Neural progenitor cell (in vitro differentiated cells): ENCODE measurements around the gene PHACTR1.

ENCODE experiments used
- EZH2phosphoT487 ChIP-seq: fragments of 200-600 bp; sonication (generic); IDR thresholded peaks from 2 replicates; pipeline ENCODE4 v1.6.1; 2017; ENCODE audit warnings: antibody characterized with exemption
- TF ChIP-seq, protein P1 (sequence below): fragments of 200-600 bp; sonication (generic); IDR thresholded peaks from 2 replicates; pipeline ENCODE4 v1.5.1; 2017; ENCODE audit warnings: antibody characterized with exemption, mild to moderate bottlenecking

DNA sequence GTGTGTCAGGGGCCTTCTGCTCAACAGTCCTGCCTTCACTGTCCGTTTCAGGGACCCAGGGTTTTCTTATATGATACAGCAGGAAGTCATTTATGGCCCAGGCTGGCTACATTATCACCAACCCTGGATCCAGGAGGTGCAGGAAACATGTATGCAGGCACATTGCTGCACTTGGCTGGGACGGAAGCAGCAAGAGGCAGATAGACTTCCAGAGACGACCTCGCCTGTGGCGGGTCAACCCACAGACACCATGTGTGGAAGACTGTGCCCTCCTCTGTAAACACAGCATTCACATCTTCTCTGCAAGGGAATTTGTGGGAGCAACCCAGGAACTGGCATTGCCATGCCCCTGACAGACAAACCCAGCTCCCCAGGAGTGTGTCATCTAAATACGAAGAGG, 568.1 kb downstream of the PHACTR1 start:
- TF ChIP-seq, protein P1, sequence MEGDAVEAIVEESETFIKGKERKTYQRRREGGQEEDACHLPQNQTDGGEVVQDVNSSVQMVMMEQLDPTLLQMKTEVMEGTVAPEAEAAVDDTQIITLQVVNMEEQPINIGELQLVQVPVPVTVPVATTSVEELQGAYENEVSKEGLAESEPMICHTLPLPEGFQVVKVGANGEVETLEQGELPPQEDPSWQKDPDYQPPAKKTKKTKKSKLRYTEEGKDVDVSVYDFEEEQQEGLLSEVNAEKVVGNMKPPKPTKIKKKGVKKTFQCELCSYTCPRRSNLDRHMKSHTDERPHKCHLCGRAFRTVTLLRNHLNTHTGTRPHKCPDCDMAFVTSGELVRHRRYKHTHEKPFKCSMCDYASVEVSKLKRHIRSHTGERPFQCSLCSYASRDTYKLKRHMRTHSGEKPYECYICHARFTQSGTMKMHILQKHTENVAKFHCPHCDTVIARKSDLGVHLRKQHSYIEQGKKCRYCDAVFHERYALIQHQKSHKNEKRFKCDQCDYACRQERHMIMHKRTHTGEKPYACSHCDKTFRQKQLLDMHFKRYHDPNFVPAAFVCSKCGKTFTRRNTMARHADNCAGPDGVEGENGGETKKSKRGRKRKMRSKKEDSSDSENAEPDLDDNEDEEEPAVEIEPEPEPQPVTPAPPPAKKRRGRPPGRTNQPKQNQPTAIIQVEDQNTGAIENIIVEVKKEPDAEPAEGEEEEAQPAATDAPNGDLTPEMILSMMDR: no peak
- no peak for TF ChIP-seq EZH2phosphoT487
